HFFc6 (cell line): ENCODE data around the gene MAN1A1. TPM values are rescaled to one million over a fixed set of nuclear protein-coding genes. Genes with fewer than 3 reads are reported as not detected.

Source experiments
- DNase-seq: peaks from one replicate; pipeline ENCODE4 v3.0.0-alpha.2; 2018
- H3K27ac Mint-ChIP-seq: 2 replicates; pipeline ENCODE4 v1.8.0; 2020; ENCODE audit warnings: mild to moderate bottlenecking, mixed read lengths
- H3K27me3 Mint-ChIP-seq: 2 replicates; pipeline ENCODE4 v1.8.0; 2021; ENCODE audit warnings: mild to moderate bottlenecking, moderate library complexity, mixed read lengths; ENCODE audit not compliant: insufficient read depth
- H3K36me3 Mint-ChIP-seq: 2 replicates; pipeline ENCODE4 v1.8.0; 2021; ENCODE audit warnings: low read depth, mixed read lengths
- H3K4me1 Mint-ChIP-seq: 2 replicates; pipeline ENCODE4 v1.8.0; 2020; ENCODE audit warnings: low read depth, mixed read lengths
- H3K4me3 Mint-ChIP-seq: 2 replicates; pipeline ENCODE4 v1.8.0; 2020; ENCODE audit warnings: mild to moderate bottlenecking, moderate library complexity, mixed read lengths
- H3K9me3 Mint-ChIP-seq: 2 replicates; pipeline ENCODE4 v1.8.0; 2020; ENCODE audit warnings: mild to moderate bottlenecking, mixed read lengths
- total RNA-seq, 6 experiments: library from RNA; stranded (reverse); fragmentation: NEBNext Ultra II Directional; extraction: Animal tissue kit (Norgen Biotek cat#: 25700); gene quantifications; 2 replicates in 1 of 6; 3 replicates in 5 of 6; pipeline ENCODE4 v1.2.3, GENCODE V29; 2021
- TF ChIP-seq, protein P1 (sequence below): fragments of 200-600 bp; sonication (generic); IDR thresholded peaks from 2 replicates; pipeline ENCODE4 v1.5.0; 2021; ENCODE audit warnings: antibody characterized with exemption, mild to moderate bottlenecking

The MAN1A1 gene
- total RNA-seq, 6 experiments from 2014 or later, result 0.12 to 0.64 (median 0.16) TPM

DNA sequence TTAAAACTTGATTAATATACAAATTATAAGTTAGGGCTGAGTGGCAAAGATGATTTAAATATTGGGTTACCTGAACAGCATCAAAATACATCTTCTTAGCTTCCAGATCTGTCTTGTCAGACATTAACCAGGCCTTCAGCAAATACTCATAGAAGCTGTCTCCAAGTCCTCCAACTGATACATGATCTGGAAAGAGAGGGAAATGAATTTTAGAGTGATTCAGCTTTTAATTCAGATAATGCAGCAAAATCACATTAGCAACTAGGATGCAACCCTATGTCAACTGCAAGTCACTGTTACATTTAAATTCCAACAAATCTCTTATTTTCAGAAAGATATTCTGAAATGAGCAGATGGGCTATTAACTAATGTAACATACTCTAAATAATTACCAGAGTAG lies 155.9 kb downstream of the MAN1A1 start:
- DNase-seq, result no peak
- TF ChIP-seq, protein P1, sequence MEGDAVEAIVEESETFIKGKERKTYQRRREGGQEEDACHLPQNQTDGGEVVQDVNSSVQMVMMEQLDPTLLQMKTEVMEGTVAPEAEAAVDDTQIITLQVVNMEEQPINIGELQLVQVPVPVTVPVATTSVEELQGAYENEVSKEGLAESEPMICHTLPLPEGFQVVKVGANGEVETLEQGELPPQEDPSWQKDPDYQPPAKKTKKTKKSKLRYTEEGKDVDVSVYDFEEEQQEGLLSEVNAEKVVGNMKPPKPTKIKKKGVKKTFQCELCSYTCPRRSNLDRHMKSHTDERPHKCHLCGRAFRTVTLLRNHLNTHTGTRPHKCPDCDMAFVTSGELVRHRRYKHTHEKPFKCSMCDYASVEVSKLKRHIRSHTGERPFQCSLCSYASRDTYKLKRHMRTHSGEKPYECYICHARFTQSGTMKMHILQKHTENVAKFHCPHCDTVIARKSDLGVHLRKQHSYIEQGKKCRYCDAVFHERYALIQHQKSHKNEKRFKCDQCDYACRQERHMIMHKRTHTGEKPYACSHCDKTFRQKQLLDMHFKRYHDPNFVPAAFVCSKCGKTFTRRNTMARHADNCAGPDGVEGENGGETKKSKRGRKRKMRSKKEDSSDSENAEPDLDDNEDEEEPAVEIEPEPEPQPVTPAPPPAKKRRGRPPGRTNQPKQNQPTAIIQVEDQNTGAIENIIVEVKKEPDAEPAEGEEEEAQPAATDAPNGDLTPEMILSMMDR, result no peak
- Mint-ChIP-seq H3K9me3 (peaks cover 10% of the 10 kb centered on the region; the same call in 1 of the 2 replicates), H3K36me3 (no peaks in the 10 kb centered on the region), H3K4me3 (no peak overlapping the region), H3K4me1 (no peaks in the 10 kb centered on the region), H3K27me3 (no peaks in the 10 kb centered on the region; the same call in 1 of the 2 replicates), H3K27ac (no peak overlapping the region)

DNA sequence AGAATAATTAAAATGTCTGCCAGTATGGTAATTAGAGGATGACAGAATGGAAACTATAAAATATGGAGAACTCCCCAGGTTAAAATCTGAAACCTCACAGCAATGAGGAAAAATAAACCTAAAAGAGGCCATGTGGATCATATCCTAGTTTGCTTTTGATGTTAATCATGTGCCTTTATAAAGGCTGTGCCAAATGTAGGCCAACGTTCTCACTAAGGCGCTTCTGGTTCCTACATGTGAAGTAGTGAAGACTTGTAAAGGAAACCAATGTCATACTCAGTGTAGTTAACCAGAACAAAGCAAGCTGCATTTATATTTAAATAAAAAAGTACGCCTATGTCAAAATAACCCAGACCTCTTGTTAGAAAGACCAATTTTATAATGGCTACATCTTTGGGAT lies 157.4 kb downstream of the MAN1A1 start:
- Mint-ChIP-seq H3K27me3 (no peaks in the 10 kb centered on the region; the same call in 1 of the 2 replicates), H3K4me1 (no peaks in the 10 kb centered on the region), H3K27ac (no peak overlapping the region), H3K36me3 (no peaks in the 10 kb centered on the region), H3K9me3 (peaks cover 7% of the 10 kb centered on the region; the same call in 1 of the 2 replicates), H3K4me3 (no peak overlapping the region)
- no peak for DNase-seq
- TF ChIP-seq, protein P1, result no peak

GRCh38 chr6:119190176-119190575 lies 159.4 kb downstream of the MAN1A1 start:
- H3K9me3 Mint-ChIP-seq, result peaks cover 3% of the 10 kb centered on the region; the same call in 1 of the 2 replicates
- TF ChIP-seq, protein P1, result no peak
- DNase-seq, result no peak
- H3K4me3 Mint-ChIP-seq, result no peak overlapping the region
- no peak overlapping the region for H3K27ac Mint-ChIP-seq
- no peaks in the 10 kb centered on the region for H3K4me1 Mint-ChIP-seq
- no peaks in the 10 kb centered on the region for H3K36me3 Mint-ChIP-seq
- H3K27me3 Mint-ChIP-seq, result peaks cover 2% of the 10 kb centered on the region

GRCh38 chr6:119189498-119189897 lies 160.1 kb downstream of the MAN1A1 start:
- Mint-ChIP-seq H3K27me3 (peaks cover 2% of the 10 kb centered on the region), H3K27ac (no peak overlapping the region), H3K4me1 (no peaks in the 10 kb centered on the region), H3K4me3 (no peak overlapping the region), H3K9me3 (peaks cover under 1% of the 10 kb centered on the region; the same call in 1 of the 2 replicates), H3K36me3 (no peaks in the 10 kb centered on the region)
- TF ChIP-seq, protein P1, result no peak
- DNase-seq, result no peak

- Mint-ChIP-seq H3K4me1 (no peaks in the 10 kb centered on the region), H3K27me3 (peaks cover 2% of the 10 kb centered on the region), H3K36me3 (no peaks in the 10 kb centered on the region), H3K27ac (no peak overlapping the region), H3K4me3 (no peak overlapping the region), H3K9me3 (peaks cover 11% of the 10 kb centered on the region)
- TF ChIP-seq, protein P1, result no peak
- DNase-seq, result no peak
These were observed 162.0 kb downstream of the MAN1A1 start for GRCh38 chr6:119187596-119187995.

GRCh38 chr6:119186490-119186889 lies 163.1 kb downstream of the MAN1A1 start:
- DNase-seq, result no peak
- no peak overlapping the region for H3K27ac Mint-ChIP-seq
- no peak overlapping the region for H3K4me3 Mint-ChIP-seq
- peaks cover 11% of the 10 kb centered on the region for H3K9me3 Mint-ChIP-seq
- TF ChIP-seq, protein P1, result no peak
- H3K36me3 Mint-ChIP-seq, result no peaks in the 10 kb centered on the region
- peaks cover 2% of the 10 kb centered on the region for H3K27me3 Mint-ChIP-seq
- H3K4me1 Mint-ChIP-seq, result no peaks in the 10 kb centered on the region
